Esophagus muscularis mucosa (tissue), 4 donors: Measurements from ENCODE around the gene MTIF3. TPM values are rescaled to one million over a fixed set of nuclear protein-coding genes. Genes with fewer than 3 reads are reported as not detected.

ENCODE experiments used
- DNase-seq: peaks from one replicate; pipeline ENCODE4 v3.0.0-alpha.2; 2017; ENCODE audit errors: extremely low spot score
- H3K27ac ChIP-seq, 4 donors: fragments of 200-600 bp; sonication (generic); replicated peaks in 1 of 4; 1 replicate in 3 of 4; 2 replicates in 1 of 4; pipeline ENCODE4 v1.5.1; 2016 to 2019; ENCODE audit warnings: mild to moderate bottlenecking in 1 of 4
- H3K27me3 ChIP-seq, 4 donors: fragments of 200-600 bp; sonication (generic); one replicate each; pipeline versions ENCODE4 v1.5.1 to v1.6.0; 2016 to 2019
- H3K36me3 ChIP-seq, 4 donors: fragments of 200-600 bp; sonication (generic); one replicate each; pipeline ENCODE4 v1.5.1; 2016 to 2019
- H3K4me1 ChIP-seq, 4 donors: fragments of 200-600 bp; sonication (generic); one replicate each; pipeline ENCODE4 v1.5.1; 2016 to 2019
- H3K4me3 ChIP-seq, 4 donors: fragments of 200-600 bp; sonication (generic); 1 replicate in 2 of 4; 2 replicates in 2 of 4; pipeline ENCODE4 v1.5.1; 2016 to 2019; ENCODE audit warnings: mild to moderate bottlenecking in 4 of 4, moderate library complexity in 1 of 4
- H3K9me3 ChIP-seq, 4 donors: fragments of 200-600 bp; sonication (generic); 1 replicate in 3 of 4; 2 replicates in 1 of 4; pipeline ENCODE4 v1.5.1; 2016 to 2019
- EP300 ChIP-seq: sonication (generic); formaldehyde crosslinking; IDR thresholded peaks from one replicate; pipeline ENCODE4 v1.6.1; 2017; ENCODE audit warnings: antibody characterized with exemption
- POLR2A ChIP-seq: fragments of 450-650 bp; IDR thresholded peaks from one replicate; pipeline ENCODE4 v1.6.1; 2017; ENCODE audit warnings: antibody characterized with exemption, moderate library complexity, mild to moderate bottlenecking, low read depth
- POLR2AphosphoS5 ChIP-seq, 2 donors: sonication (generic); formaldehyde crosslinking; IDR thresholded peaks; one replicate each; pipeline ENCODE4 v1.6.1; 2017; ENCODE audit warnings: antibody characterized with exemption in 2 of 2
- WGBS: methylation state at CpG from one replicate; pipeline ENCODE4 v1.1.5; 2018; 5-methylcytosine and 5-hydroxymethylcytosine counted together
- intact Hi-C: fragments of 100-400 bp; cut with DNase I; formaldehyde crosslinking; loops from one replicate; pipeline ENCODE4 v1.15.1; 2023
- total RNA-seq, 4 donors: library from RNA; depleted of rRNA; stranded (reverse); fragments of >200 nt; gene quantifications; one replicate each; pipeline versions ENCODE4 v1.1.0 to v1.2.1, GENCODE V29; 2016
- TF ChIP-seq, protein P1 (sequence below), 3 experiments: fragments of 200-600 bp in 2 of 3; fragments of 450-650 bp in 1 of 3; sonication (generic) in 2 of 3; IDR thresholded peaks; one replicate each; pipeline ENCODE4 v1.5.1; 2017 to 2019; ENCODE audit warnings: antibody characterized with exemption in 3 of 3, mild to moderate bottlenecking in 2 of 3, moderate library complexity in 1 of 3

Gene MTIF3
- total RNA-seq, 4 donors from 2014 or later, result 45.1 to 86.6 (median 67.5) TPM

- no peaks in the 10 kb centered on the region for H3K36me3 ChIP-seq
- H3K4me3 ChIP-seq, result no peak overlapping the region
- no peak overlapping the region for H3K27ac ChIP-seq
- TF ChIP-seq POLR2A (no peak), EP300 (no peak), POLR2AphosphoS5 (IDR thresholded peaks at IDR 0.05) (no peak)
- TF ChIP-seq, protein P1, sequence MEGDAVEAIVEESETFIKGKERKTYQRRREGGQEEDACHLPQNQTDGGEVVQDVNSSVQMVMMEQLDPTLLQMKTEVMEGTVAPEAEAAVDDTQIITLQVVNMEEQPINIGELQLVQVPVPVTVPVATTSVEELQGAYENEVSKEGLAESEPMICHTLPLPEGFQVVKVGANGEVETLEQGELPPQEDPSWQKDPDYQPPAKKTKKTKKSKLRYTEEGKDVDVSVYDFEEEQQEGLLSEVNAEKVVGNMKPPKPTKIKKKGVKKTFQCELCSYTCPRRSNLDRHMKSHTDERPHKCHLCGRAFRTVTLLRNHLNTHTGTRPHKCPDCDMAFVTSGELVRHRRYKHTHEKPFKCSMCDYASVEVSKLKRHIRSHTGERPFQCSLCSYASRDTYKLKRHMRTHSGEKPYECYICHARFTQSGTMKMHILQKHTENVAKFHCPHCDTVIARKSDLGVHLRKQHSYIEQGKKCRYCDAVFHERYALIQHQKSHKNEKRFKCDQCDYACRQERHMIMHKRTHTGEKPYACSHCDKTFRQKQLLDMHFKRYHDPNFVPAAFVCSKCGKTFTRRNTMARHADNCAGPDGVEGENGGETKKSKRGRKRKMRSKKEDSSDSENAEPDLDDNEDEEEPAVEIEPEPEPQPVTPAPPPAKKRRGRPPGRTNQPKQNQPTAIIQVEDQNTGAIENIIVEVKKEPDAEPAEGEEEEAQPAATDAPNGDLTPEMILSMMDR (IDR thresholded peaks at IDR 0.05), result no peak
- no peaks in the 10 kb centered on the region for H3K27me3 ChIP-seq
- no peak for DNase-seq
- no peaks in the 10 kb centered on the region for H3K9me3 ChIP-seq
- intact Hi-C loops, result no loop called here
- no peaks in the 10 kb centered on the region for H3K4me1 ChIP-seq
- 91% methylated on average over 7 of the region's 7 CpGs for WGBS
Measured at GRCh38 chr13:27396252-27396846, 54.0 kb downstream of the MTIF3 start.

- no peak for DNase-seq
- 68% methylated on average over 14 of the region's 14 CpGs for WGBS
Measured at GRCh38 chr13:27395007-27395510, 55.3 kb downstream of the MTIF3 start.

GRCh38 chr13:27393101-27393500 lies 57.3 kb downstream of the MTIF3 start:
- DNase-seq, result no peak
- Histone ChIP-seq H3K9me3 (no peaks in the 10 kb centered on the region), H3K36me3 (no peaks in the 10 kb centered on the region), H3K4me3 (no peak overlapping the region), H3K27me3 (no peaks in the 10 kb centered on the region), H3K27ac (no peak overlapping the region), H3K4me1 (no peaks in the 10 kb centered on the region)
- WGBS, result 70% methylated on average over 4 of the region's 4 CpGs
- intact Hi-C loops, result no loop called here
- TF ChIP-seq, protein P1 (IDR thresholded peaks at IDR 0.05), result no peak
- TF ChIP-seq POLR2A (no peak), POLR2AphosphoS5 (IDR thresholded peaks at IDR 0.05) (no peak), EP300 (no peak)

More at GRCh38 chr13:27395007-27395510, 55.3 kb downstream of the MTIF3 start:
- TF ChIP-seq POLR2AphosphoS5 (IDR thresholded peaks at IDR 0.05), result no peak
- Histone ChIP-seq H3K27ac (no peak overlapping the region), H3K9me3 (no peaks in the 10 kb centered on the region), H3K4me3 (no peak overlapping the region), H3K4me1 (no peaks in the 10 kb centered on the region), H3K36me3 (no peaks in the 10 kb centered on the region), H3K27me3 (no peaks in the 10 kb centered on the region)
- intact Hi-C loops, result no loop called here

DNA sequence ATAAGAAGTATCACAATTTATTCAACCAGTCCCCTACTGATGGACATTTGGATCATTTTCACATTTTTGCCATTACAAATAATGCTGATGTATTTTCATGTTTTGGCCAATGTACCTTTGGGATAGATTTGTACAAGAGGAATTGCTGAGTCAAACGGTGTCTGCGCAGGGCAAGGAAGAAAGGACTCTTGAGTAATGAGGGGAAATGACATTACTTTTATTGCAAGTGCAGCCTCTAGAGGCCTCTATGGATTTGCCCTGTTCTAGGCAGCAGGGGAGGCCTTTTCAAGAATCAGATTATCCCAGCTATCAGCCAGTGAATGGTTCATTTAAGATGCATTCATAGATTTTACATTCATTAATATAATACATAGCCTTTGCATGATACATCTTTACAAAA lies 58.9 kb downstream of the MTIF3 start:
- no peak overlapping the region for H3K27ac ChIP-seq
- no peak for TF ChIP-seq EP300
- TF ChIP-seq POLR2AphosphoS5 (IDR thresholded peaks at IDR 0.05), result no peak
- no peak for TF ChIP-seq POLR2A
- TF ChIP-seq, protein P1 (IDR thresholded peaks at IDR 0.05), result no peak
- no peak for DNase-seq
- no peaks in the 10 kb centered on the region for H3K4me1 ChIP-seq
- intact Hi-C loops, result no loop called here
- no peaks in the 10 kb centered on the region for H3K27me3 ChIP-seq
- WGBS, result 62% methylated on average over 2 of the region's 2 CpGs
- no peaks in the 10 kb centered on the region for H3K36me3 ChIP-seq
- H3K4me3 ChIP-seq, result no peak overlapping the region
- H3K9me3 ChIP-seq, result no peaks in the 10 kb centered on the region

DNA sequence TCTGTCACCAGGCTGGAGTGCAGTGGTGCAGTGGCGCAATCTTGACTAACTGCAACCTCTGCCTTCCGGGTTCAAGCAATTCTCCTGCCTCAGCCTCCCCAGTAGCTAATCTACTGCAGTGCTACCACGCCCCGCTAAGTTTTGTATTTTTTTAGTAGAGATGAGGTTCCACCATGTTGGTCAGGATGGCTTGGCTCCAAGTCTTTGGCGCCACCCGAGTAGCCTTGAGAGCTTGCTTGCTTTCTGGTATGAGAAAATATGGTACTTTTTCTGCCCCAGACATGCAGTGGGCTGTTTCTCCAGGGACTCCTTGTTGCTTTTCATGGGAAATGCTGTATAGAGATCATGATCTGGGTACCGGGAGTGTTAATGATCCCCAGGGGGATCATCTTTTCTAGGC lies 60.5 kb downstream of the MTIF3 start:
- no peak for DNase-seq
- no peak overlapping the region for H3K27ac ChIP-seq
- H3K36me3 ChIP-seq, result no peaks in the 10 kb centered on the region
- H3K4me3 ChIP-seq, result no peak overlapping the region
- WGBS, result 96% methylated on average over 7 of the region's 7 CpGs
- TF ChIP-seq POLR2AphosphoS5 (IDR thresholded peaks at IDR 0.05), result no peak
- no peak for TF ChIP-seq POLR2A
- no peak for TF ChIP-seq EP300
- TF ChIP-seq, protein P1 (IDR thresholded peaks at IDR 0.05), result no peak
- intact Hi-C loops, result no loop called here
- no peaks in the 10 kb centered on the region for H3K4me1 ChIP-seq
- H3K9me3 ChIP-seq, result no peaks in the 10 kb centered on the region
- H3K27me3 ChIP-seq, result no peaks in the 10 kb centered on the region
